Stimulated activated CD8-positive, alpha-beta memory T cell treated with anti-CD3 and anti-CD28 coated beads, Interleukin-12 subunit alpha, Interleukin-12 subunit beta, amount 100 ng/mL, for 24 hours (primary cell): ENCODE data around the gene INSM1.

Experiments used
- DNase-seq: peaks from one replicate; pipeline ENCODE4 v3.0.0-alpha.2; 2020; ENCODE audit errors: extremely low read depth

INSM1 gene

GRCh38 chr20:20362774-20363433 lies 5.0 kb upstream of the INSM1 start:
- no peak for DNase-seq

GRCh38 chr20:20363434-20363798 lies 4.5 kb upstream of the INSM1 start:
- no peak for DNase-seq

- no peak for DNase-seq
Measured at GRCh38 chr20:20363799-20364592, 3.9 kb upstream of the INSM1 start.

GRCh38 chr20:20364593-20365479 lies 3.1 kb upstream of the INSM1 start:
- DNase-seq, result no peak

GRCh38 chr20:20365480-20366161 lies 2.3 kb upstream of the INSM1 start:
- DNase-seq, result no peak

GRCh38 chr20:20366551-20366875 lies 1.4 kb upstream of the INSM1 start:
- no peak for DNase-seq

- DNase-seq, result no peak
Measured at GRCh38 chr20:20366876-20367574, 879 bp upstream of the INSM1 start.

- DNase-seq, result no peak
Measured at GRCh38 chr20:20368418-20369249, 730 bp downstream of the INSM1 start.

GRCh38 chr20:20369250-20370093 lies 1.6 kb downstream of the INSM1 start:
- DNase-seq, result no peak

- DNase-seq, result no peak
Measured at GRCh38 chr20:20370094-20370575, 2.2 kb downstream of the INSM1 start.

GRCh38 chr20:20371083-20371482 lies 3.2 kb downstream of the INSM1 start:
- DNase-seq, result no peak

GRCh38 chr20:20371681-20372080 lies 3.8 kb downstream of the INSM1 start:
- no peak for DNase-seq

GRCh38 chr20:20373091-20373571 lies 5.2 kb downstream of the INSM1 start:
- no peak for DNase-seq

- no peak for DNase-seq
Measured at GRCh38 chr20:20375862-20376261, 8.0 kb downstream of the INSM1 start.

- no peak for DNase-seq
Measured at GRCh38 chr20:20386192-20386591, 18.3 kb downstream of the INSM1 start.

- DNase-seq, result no peak
Measured at GRCh38 chr20:20390393-20390792, 22.5 kb downstream of the INSM1 start.

- DNase-seq, result no peak
Measured at GRCh38 chr20:20391115-20391514, 23.2 kb downstream of the INSM1 start.

GRCh38 chr20:20391766-20392165 lies 23.9 kb downstream of the INSM1 start:
- DNase-seq, result no peak
